Ovary (tissue), 3 donors: Measurements from ENCODE around the gene TM4SF4.

Source experiments
- EP300 ChIP-seq: sonication (generic); formaldehyde crosslinking; IDR thresholded peaks from one replicate; pipeline ENCODE4 v1.6.1; 2017; ENCODE audit warnings: antibody characterized with exemption
- POLR2A ChIP-seq: fragments of 450-650 bp; IDR thresholded peaks from one replicate; pipeline ENCODE4 v1.6.1; 2017; ENCODE audit warnings: antibody characterized with exemption, mild to moderate bottlenecking, moderate library complexity
- TF ChIP-seq, protein P1 (sequence below), 3 donors: fragments of 450-650 bp in 2 of 3; fragments of 200-600 bp in 1 of 3; IDR thresholded peaks; one replicate each; pipeline versions ENCODE4 v1.5.1 to v1.8.0; 2016 to 2022; ENCODE audit warnings: antibody characterized with exemption in 3 of 3, mild to moderate bottlenecking in 1 of 3
- donor health status: DM: no; HTN: no; CAD: no.

GRCh38 chr3:149473357-149474249 is 894 bp upstream of the TM4SF4 start:
- TF ChIP-seq, protein P1, sequence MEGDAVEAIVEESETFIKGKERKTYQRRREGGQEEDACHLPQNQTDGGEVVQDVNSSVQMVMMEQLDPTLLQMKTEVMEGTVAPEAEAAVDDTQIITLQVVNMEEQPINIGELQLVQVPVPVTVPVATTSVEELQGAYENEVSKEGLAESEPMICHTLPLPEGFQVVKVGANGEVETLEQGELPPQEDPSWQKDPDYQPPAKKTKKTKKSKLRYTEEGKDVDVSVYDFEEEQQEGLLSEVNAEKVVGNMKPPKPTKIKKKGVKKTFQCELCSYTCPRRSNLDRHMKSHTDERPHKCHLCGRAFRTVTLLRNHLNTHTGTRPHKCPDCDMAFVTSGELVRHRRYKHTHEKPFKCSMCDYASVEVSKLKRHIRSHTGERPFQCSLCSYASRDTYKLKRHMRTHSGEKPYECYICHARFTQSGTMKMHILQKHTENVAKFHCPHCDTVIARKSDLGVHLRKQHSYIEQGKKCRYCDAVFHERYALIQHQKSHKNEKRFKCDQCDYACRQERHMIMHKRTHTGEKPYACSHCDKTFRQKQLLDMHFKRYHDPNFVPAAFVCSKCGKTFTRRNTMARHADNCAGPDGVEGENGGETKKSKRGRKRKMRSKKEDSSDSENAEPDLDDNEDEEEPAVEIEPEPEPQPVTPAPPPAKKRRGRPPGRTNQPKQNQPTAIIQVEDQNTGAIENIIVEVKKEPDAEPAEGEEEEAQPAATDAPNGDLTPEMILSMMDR (IDR thresholded peaks at IDR 0.05), result no peak
- TF ChIP-seq POLR2A, result no peak
- no peak for TF ChIP-seq EP300
